Endodermal cell (in vitro differentiated cells): ENCODE measurements around the gene C3orf70. TPM values are rescaled to one million over a fixed set of nuclear protein-coding genes. Genes with fewer than 3 reads are reported as not detected.

ENCODE experiments used
- DNase-seq: peaks from one replicate; pipeline ENCODE4 v3.0.0-alpha.2; 2017
- H3K27ac ChIP-seq: 2 replicates; pipeline ENCODE4 v1.5.1; 2013; ENCODE audit warnings: mild to moderate bottlenecking, low read depth, low read length, moderate library complexity
- H3K27me3 ChIP-seq: 2 replicates; pipeline ENCODE4 v1.6.1; 2013; ENCODE audit warnings: mild to moderate bottlenecking, low read length, moderate library complexity; ENCODE audit not compliant: insufficient read depth, control insufficient read depth, poor library complexity, severe bottlenecking
- H3K36me3 ChIP-seq: 2 replicates; pipeline ENCODE4 v1.7.0; 2013; ENCODE audit warnings: mild to moderate bottlenecking, low read length, moderate library complexity; ENCODE audit not compliant: control insufficient read depth, insufficient read depth
- H3K4me1 ChIP-seq: one replicate; pipeline ENCODE4 v1.7.0; 2013; ENCODE audit warnings: low read length; ENCODE audit not compliant: control insufficient read depth, insufficient read depth
- H3K4me3 ChIP-seq: 2 replicates; pipeline ENCODE4 v1.5.1; 2013; ENCODE audit warnings: mild to moderate bottlenecking, low read length, moderate library complexity
- H3K9ac ChIP-seq: 2 replicates; pipeline ENCODE4 v1.6.1; 2013; ENCODE audit warnings: mild to moderate bottlenecking, low read length, moderate library complexity; ENCODE audit not compliant: poor library complexity, severe bottlenecking; ENCODE audit errors: extremely low read depth
- H3K9me3 ChIP-seq: 2 replicates; pipeline ENCODE4 v1.6.1; 2013; ENCODE audit warnings: mild to moderate bottlenecking, low read length, moderate library complexity; ENCODE audit not compliant: control insufficient read depth
- H3K27ac Mint-ChIP-seq: 2 replicates; pipeline ENCODE4 v1.8.0; 2020; ENCODE audit warnings: mixed read lengths
- H3K27me3 Mint-ChIP-seq: 2 replicates; pipeline ENCODE4 v1.8.0; 2021; ENCODE audit warnings: mild to moderate bottlenecking, mixed read lengths; ENCODE audit not compliant: insufficient read depth
- H3K36me3 Mint-ChIP-seq: 2 replicates; pipeline ENCODE4 v1.8.0; 2020; ENCODE audit warnings: low read depth, mixed read lengths
- H3K4me1 Mint-ChIP-seq: 2 replicates; pipeline ENCODE4 v1.8.0; 2020; ENCODE audit warnings: mixed read lengths
- H3K4me3 Mint-ChIP-seq: 2 replicates; pipeline ENCODE4 v1.8.0; 2020; ENCODE audit warnings: mild to moderate bottlenecking, moderate library complexity, mixed read lengths
- H3K9me3 Mint-ChIP-seq: 2 replicates; pipeline ENCODE4 v1.8.0; 2020; ENCODE audit warnings: mild to moderate bottlenecking, mixed read lengths
- WGBS, 2 experiments: methylation state at CpG; one replicate each; pipeline versions ENCODE4 v1.1.5 to v1.1.7; 2013; ENCODE audit warnings: missing lambda C conversion rate in 2 of 2, mixed read lengths in 1 of 2; ENCODE audit not compliant: insufficient coverage in 1 of 2, insufficient read length in 1 of 2; 5-methylcytosine and 5-hydroxymethylcytosine counted together
- total RNA-seq, 2 donors: library from RNA; stranded (reverse); fragmentation: NEBNext Ultra II Directional in 1 of 2; extraction: Animal tissue kit (Norgen Biotek cat#: 25700) in 1 of 2; gene quantifications; 2 replicates in 1 of 2; 3 replicates in 1 of 2; pipeline ENCODE4 v1.2.1, GENCODE V29; 2021
- TF ChIP-seq, protein P1 (sequence below): fragments of 200-600 bp; sonication (generic); conservative IDR thresholded peaks from 2 replicates; pipeline ENCODE4 v1.5.0; 2021; ENCODE audit warnings: antibody characterized with exemption, mild to moderate bottlenecking

The C3orf70 gene
- total RNA-seq, 2 donors from 2014 or later: 0.88 to 5.0 TPM

DNA sequence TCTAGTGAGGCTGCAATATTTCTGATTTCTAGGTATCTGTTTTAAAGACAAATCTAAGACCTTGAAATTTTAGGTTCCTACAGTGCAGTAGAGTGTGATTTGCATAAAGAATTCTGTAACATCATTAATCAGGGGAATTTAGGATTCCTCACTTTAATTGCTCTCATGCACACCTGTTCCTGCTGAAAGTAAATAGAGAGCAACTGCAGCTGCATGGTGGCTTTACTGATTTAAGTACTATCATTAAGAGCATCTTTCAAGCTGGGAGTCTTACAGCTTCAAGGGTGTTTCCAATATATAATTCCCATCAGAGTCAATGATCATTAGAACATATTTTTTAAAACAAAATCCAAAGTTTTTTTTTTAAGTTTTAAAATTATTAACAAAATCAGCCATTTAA, 36.0 kb upstream of the C3orf70 start:
- Histone ChIP-seq H3K36me3 (peaks cover 23% of the 10 kb centered on the region), H3K9ac (no peak overlapping the region), H3K27me3 (no peaks in the 10 kb centered on the region), H3K4me3 (no peak overlapping the region), H3K9me3 (no peaks in the 10 kb centered on the region), H3K4me1 (no peaks in the 10 kb centered on the region), H3K27ac (no peak overlapping the region)
- Mint-ChIP-seq H3K27me3 (peaks cover 2% of the 10 kb centered on the region), H3K4me3 (no peak overlapping the region), H3K4me1 (no peaks in the 10 kb centered on the region), H3K36me3 (peaks cover 27% of the 10 kb centered on the region), H3K27ac (no peak overlapping the region), H3K9me3 (no peaks in the 10 kb centered on the region)
- TF ChIP-seq, protein P1, sequence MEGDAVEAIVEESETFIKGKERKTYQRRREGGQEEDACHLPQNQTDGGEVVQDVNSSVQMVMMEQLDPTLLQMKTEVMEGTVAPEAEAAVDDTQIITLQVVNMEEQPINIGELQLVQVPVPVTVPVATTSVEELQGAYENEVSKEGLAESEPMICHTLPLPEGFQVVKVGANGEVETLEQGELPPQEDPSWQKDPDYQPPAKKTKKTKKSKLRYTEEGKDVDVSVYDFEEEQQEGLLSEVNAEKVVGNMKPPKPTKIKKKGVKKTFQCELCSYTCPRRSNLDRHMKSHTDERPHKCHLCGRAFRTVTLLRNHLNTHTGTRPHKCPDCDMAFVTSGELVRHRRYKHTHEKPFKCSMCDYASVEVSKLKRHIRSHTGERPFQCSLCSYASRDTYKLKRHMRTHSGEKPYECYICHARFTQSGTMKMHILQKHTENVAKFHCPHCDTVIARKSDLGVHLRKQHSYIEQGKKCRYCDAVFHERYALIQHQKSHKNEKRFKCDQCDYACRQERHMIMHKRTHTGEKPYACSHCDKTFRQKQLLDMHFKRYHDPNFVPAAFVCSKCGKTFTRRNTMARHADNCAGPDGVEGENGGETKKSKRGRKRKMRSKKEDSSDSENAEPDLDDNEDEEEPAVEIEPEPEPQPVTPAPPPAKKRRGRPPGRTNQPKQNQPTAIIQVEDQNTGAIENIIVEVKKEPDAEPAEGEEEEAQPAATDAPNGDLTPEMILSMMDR: no peak
- DNase-seq: no peak

DNA sequence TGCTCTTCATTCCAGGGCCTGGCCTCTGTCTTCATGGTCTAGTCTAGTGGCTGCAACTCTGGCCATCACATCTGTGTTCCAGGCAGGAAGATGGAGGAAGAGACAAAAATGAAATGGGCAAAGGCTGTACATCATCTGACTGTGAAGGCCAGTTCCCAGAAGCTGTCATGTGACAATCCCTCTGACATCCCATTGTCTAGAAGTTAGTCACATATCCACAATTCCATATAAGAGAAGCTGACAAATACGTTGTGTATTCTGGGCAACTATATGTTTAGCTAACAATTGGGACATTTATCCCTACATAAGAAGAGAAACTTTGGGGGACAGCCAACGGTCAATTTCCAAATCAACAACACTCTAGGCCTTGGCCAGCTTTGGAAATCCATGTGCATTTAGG, 34.5 kb upstream of the C3orf70 start:
- H3K27ac Mint-ChIP-seq: no peak overlapping the region
- H3K9me3 Mint-ChIP-seq: no peaks in the 10 kb centered on the region

DNA sequence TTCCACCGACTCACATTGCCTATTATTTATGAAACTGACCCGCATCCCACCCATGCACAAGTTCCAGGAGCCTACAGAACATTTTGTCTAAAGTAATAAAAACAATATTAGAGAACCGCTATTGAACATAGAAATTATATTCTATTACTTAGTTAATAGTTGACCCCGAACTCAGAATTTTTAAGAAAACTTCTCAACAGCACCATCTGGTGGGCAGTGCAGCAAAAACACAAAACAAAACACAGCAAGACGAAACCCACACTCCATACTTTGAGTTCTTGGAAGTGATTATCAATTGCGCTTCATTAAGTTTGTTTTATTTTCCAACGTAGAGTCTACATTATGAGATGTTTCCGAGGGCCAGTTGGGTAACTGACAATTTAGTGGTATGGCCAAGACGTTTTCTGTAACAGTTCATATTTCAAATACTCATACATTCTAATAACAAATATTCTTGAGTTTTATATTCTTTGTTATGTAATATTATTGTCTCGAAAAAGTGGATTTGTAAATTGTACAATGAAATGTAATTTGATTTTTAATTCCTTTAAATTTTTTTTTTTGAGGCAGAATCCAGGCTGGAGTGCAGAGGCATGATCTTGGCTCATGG, 24.0 kb upstream of the C3orf70 start:
- Histone ChIP-seq H3K27ac (no peak overlapping the region), H3K27me3 (peaks cover 4% of the 10 kb centered on the region), H3K9me3 (no peaks in the 10 kb centered on the region), H3K4me3 (no peak overlapping the region), H3K9ac (no peak overlapping the region), H3K36me3 (no peaks in the 10 kb centered on the region), H3K4me1 (peaks cover 13% of the 10 kb centered on the region)
- Mint-ChIP-seq H3K4me3 (no peak overlapping the region), H3K27ac (no peak overlapping the region), H3K9me3 (no peaks in the 10 kb centered on the region), H3K4me1 (peaks cover 11% of the 10 kb centered on the region), H3K36me3 (no peaks in the 10 kb centered on the region), H3K27me3 (no peaks in the 10 kb centered on the region)
- TF ChIP-seq, protein P1: peak; percentile 84
- 47% methylated on average over 8 of the region's 10 CpGs; no CpG with 5 or more reads in 1 of the 2 experiments for WGBS, 2 experiments
- DNase-seq: peak; percentile 81

More for the DNA sequence above, 34.5 kb upstream of the C3orf70 start:
- no peaks in the 10 kb centered on the region for H3K9me3 ChIP-seq
- H3K4me3 ChIP-seq: no peak overlapping the region
- no peak overlapping the region for H3K4me3 Mint-ChIP-seq
- WGBS, 2 experiments: 88% methylated on average over 2 of the region's 2 CpGs; no CpG with 5 or more reads in 1 of the 2 experiments
- H3K4me1 ChIP-seq: no peaks in the 10 kb centered on the region
- H3K36me3 ChIP-seq: peaks cover 12% of the 10 kb centered on the region
- no peak overlapping the region for H3K27ac ChIP-seq
- no peaks in the 10 kb centered on the region for H3K4me1 Mint-ChIP-seq
- H3K36me3 Mint-ChIP-seq: peaks cover 16% of the 10 kb centered on the region
- no peaks in the 10 kb centered on the region for H3K27me3 ChIP-seq
- no peak for DNase-seq
- no peak overlapping the region for H3K9ac ChIP-seq
- H3K27me3 Mint-ChIP-seq: peaks cover 2% of the 10 kb centered on the region
- TF ChIP-seq, protein P1: no peak
